Activated CD4-positive, alpha-beta memory T cell treated with anti-CD3 and anti-CD28 coated beads, Interleukin-2, amount 10 ng/mL, durations not matched to agents 7 days and 5 days (primary cell): ENCODE data around the gene CYP1B1. TPM values are rescaled to one million over a fixed set of nuclear protein-coding genes. Genes with fewer than 3 reads are reported as not detected.
"Not testable (repeated sequence)": the region's sequence is repeated elsewhere in the genome, so short reads cannot be mapped to it uniquely, and the experiment has no call there.

Experiments
- CTCF ChIA-PET: fragments of 350-600 bp; sonication (Branson Sonifier 250); formaldehyde crosslinking; loops from one replicate; lab custom pipeline; 2021; ENCODE audit warnings: antibody characterized with exemption, inconsistent platforms; lab: Charles Lee
- POLR2A ChIA-PET: fragments of 350-600 bp; sonication (Branson Sonifier 250); formaldehyde crosslinking; loops from one replicate; lab custom pipeline; 2021; ENCODE audit warnings: antibody characterized with exemption; lab: Charles Lee
- DNase-seq: peaks from one replicate; pipeline ENCODE4 v3.0.0-alpha.2; 2020
- H3K27ac Mint-ChIP-seq: one replicate; pipeline ENCODE4 v1.8.0; 2021; ENCODE audit warnings: mild to moderate bottlenecking, mixed read lengths
- H3K27me3 Mint-ChIP-seq: one replicate; pipeline ENCODE4 v1.8.0; 2021; ENCODE audit warnings: mixed read lengths
- H3K36me3 Mint-ChIP-seq: one replicate; pipeline ENCODE4 v1.8.0; 2021; ENCODE audit warnings: low read depth, mixed read lengths
- H3K4me1 Mint-ChIP-seq: one replicate; pipeline ENCODE4 v1.8.0; 2021; ENCODE audit warnings: mixed read lengths
- H3K4me3 Mint-ChIP-seq: one replicate; pipeline ENCODE4 v1.8.0; 2021; ENCODE audit warnings: mild to moderate bottlenecking, mixed read lengths
- H3K9me3 Mint-ChIP-seq: one replicate; pipeline ENCODE4 v1.8.0; 2021; ENCODE audit warnings: mixed read lengths
- total RNA-seq, 2 experiments: library from RNA; stranded (reverse); gene quantifications; one replicate each; pipeline ENCODE4 v1.2.3, GENCODE V29; 2021

The CYP1B1 gene
- total RNA-seq, 2 experiments from 2014 or later: 17.1 to 19.4 TPM

GRCh38 chr2:38097258-38097987 lies 21.5 kb upstream of the CYP1B1 start:
- Mint-ChIP-seq H3K9me3 (no peaks in the 10 kb centered on the region), H3K36me3 (peaks cover 3% of the 10 kb centered on the region), H3K4me3 (no peak overlapping the region), H3K4me1 (peaks cover 30% of the 10 kb centered on the region), H3K27me3 (peaks cover 61% of the 10 kb centered on the region), H3K27ac (no peak overlapping the region)
- DNase-seq: no peak
- POLR2A ChIA-PET: interaction anchor here (1.5 to 2.7 kb wide), 2 partner anchors 10 to 21 kb away, joined by 4 to 11 read pairs; partner anchors contain the start of gene CYP1B1
- CTCF ChIA-PET: interaction anchor here (1.7 kb wide), 1 partner anchor 18 kb away, joined by 4 read pairs; no protein-coding TSS in a partner anchor

- peaks cover 3% of the 10 kb centered on the region for H3K36me3 Mint-ChIP-seq
- CTCF ChIA-PET: interaction anchor here (0.8 to 1.0 kb wide), 2 partner anchors 16 to 19 kb away, joined by 3 to 4 read pairs; no protein-coding TSS in a partner anchor
- no peak overlapping the region for H3K27ac Mint-ChIP-seq
- POLR2A ChIA-PET: interaction anchor here (0.6 to 2.7 kb wide), 7 partner anchors 8 to 22 kb away, joined by 3 to 11 read pairs (median 4); partner anchors contain the start of gene CYP1B1
- peaks cover 30% of the 10 kb centered on the region for H3K4me1 Mint-ChIP-seq
- peaks cover 56% of the 10 kb centered on the region for H3K27me3 Mint-ChIP-seq
- no peak overlapping the region for H3K4me3 Mint-ChIP-seq
- DNase-seq: no peak
- no peaks in the 10 kb centered on the region for H3K9me3 Mint-ChIP-seq
These were observed 20.3 kb upstream of the CYP1B1 start for GRCh38 chr2:38095996-38096861.

GRCh38 chr2:38095079-38095995 lies 19.4 kb upstream of the CYP1B1 start:
- Mint-ChIP-seq H3K9me3 (no peaks in the 10 kb centered on the region), H3K27me3 (peaks cover 47% of the 10 kb centered on the region), H3K27ac (no peak overlapping the region), H3K4me1 (peaks cover 27% of the 10 kb centered on the region), H3K4me3 (no peak overlapping the region), H3K36me3 (no peaks in the 10 kb centered on the region)
- DNase-seq: no peak
- ChIA-PET CTCF (interaction anchor here (1.0 kb wide), 1 partner anchor 20 kb away, joined by 3 read pairs; no protein-coding TSS in a partner anchor), POLR2A (interaction anchor here (0.6 to 2.7 kb wide), 7 partner anchors 9 to 21 kb away, joined by 3 to 11 read pairs (median 4); partner anchors contain the start of gene CYP1B1)

GRCh38 chr2:38093527-38094165 lies 17.7 kb upstream of the CYP1B1 start:
- Mint-ChIP-seq H3K27ac (no peak overlapping the region), H3K36me3 (no peaks in the 10 kb centered on the region), H3K4me3 (no peak overlapping the region), H3K27me3 (peaks cover 40% of the 10 kb centered on the region), H3K4me1 (peaks cover 23% of the 10 kb centered on the region), H3K9me3 (no peaks in the 10 kb centered on the region)
- no peak for DNase-seq
- ChIA-PET POLR2A (no interaction called here), CTCF (no interaction called here)

GRCh38 chr2:38092196-38092902 lies 16.4 kb upstream of the CYP1B1 start:
- no peak overlapping the region for H3K4me3 Mint-ChIP-seq
- H3K9me3 Mint-ChIP-seq: no peaks in the 10 kb centered on the region
- DNase-seq: no peak
- CTCF ChIA-PET: interaction anchor here (0.6 to 1.2 kb wide), 3 partner anchors 16 to 370 kb away, joined by 3 to 6 read pairs (median 4); partner anchors contain the start of gene CYP1B1
- H3K4me1 Mint-ChIP-seq: peaks cover 11% of the 10 kb centered on the region
- H3K27ac Mint-ChIP-seq: no peak overlapping the region
- H3K27me3 Mint-ChIP-seq: peaks cover 33% of the 10 kb centered on the region
- no peaks in the 10 kb centered on the region for H3K36me3 Mint-ChIP-seq
- POLR2A ChIA-PET: interaction anchor here (0.9 to 1.1 kb wide), 2 partner anchors 13 to 15 kb away, joined by 3 to 5 read pairs; no protein-coding TSS in a partner anchor

- CTCF ChIA-PET: interaction anchor here (0.9 to 1.2 kb wide), 2 partner anchors 15 to 183 kb away, joined by 3 to 6 read pairs; partner anchors contain the start of gene CYP1B1
- Mint-ChIP-seq H3K36me3 (no peaks in the 10 kb centered on the region), H3K4me1 (peaks cover 11% of the 10 kb centered on the region), H3K27ac (no peak overlapping the region), H3K4me3 (no peak overlapping the region), H3K27me3 (peaks cover 34% of the 10 kb centered on the region), H3K9me3 (no peaks in the 10 kb centered on the region)
- no peak for DNase-seq
- POLR2A ChIA-PET: interaction anchor here (0.9 to 1.1 kb wide), 2 partner anchors 12 to 15 kb away, joined by 3 to 5 read pairs; no protein-coding TSS in a partner anchor
These were observed 15.8 kb upstream of the CYP1B1 start for GRCh38 chr2:38091760-38092159.

- no peak for DNase-seq
- Mint-ChIP-seq H3K4me1 (peaks cover 6% of the 10 kb centered on the region), H3K4me3 (no peak overlapping the region), H3K36me3 (peaks cover 2% of the 10 kb centered on the region), H3K27ac (no peak overlapping the region), H3K27me3 (peaks cover 33% of the 10 kb centered on the region), H3K9me3 (no peaks in the 10 kb centered on the region)
- CTCF ChIA-PET: no interaction called here
- POLR2A ChIA-PET: no interaction called here
These were observed 15.0 kb upstream of the CYP1B1 start for GRCh38 chr2:38090928-38091327.

GRCh38 chr2:38090212-38090611 lies 14.3 kb upstream of the CYP1B1 start:
- H3K9me3 Mint-ChIP-seq, H3K36me3 Mint-ChIP-seq, POLR2A ChIA-PET, CTCF ChIA-PET, DNase-seq, H3K27ac Mint-ChIP-seq, H3K4me3 Mint-ChIP-seq, H3K4me1 Mint-ChIP-seq: not testable (repeated sequence)
- H3K27me3 Mint-ChIP-seq: peaks cover 33% of the 10 kb centered on the region

- H3K4me3 Mint-ChIP-seq, DNase-seq, H3K9me3 Mint-ChIP-seq, H3K4me1 Mint-ChIP-seq, H3K36me3 Mint-ChIP-seq, CTCF ChIA-PET, H3K27ac Mint-ChIP-seq: not testable (repeated sequence)
- POLR2A ChIA-PET: interaction anchor here (0.6 to 1.0 kb wide), 2 partner anchors 10 to 579 kb away, joined by 3 to 4 read pairs; partner anchors contain the start of gene GALM
- H3K27me3 Mint-ChIP-seq: peaks cover 56% of the 10 kb centered on the region
These were observed 10.2 kb upstream of the CYP1B1 start for GRCh38 chr2:38085998-38086698.

GRCh38 chr2:38084556-38084955 lies 8.6 kb upstream of the CYP1B1 start:
- POLR2A ChIA-PET, CTCF ChIA-PET: not testable (repeated sequence)

GRCh38 chr2:38082727-38083126 lies 6.8 kb upstream of the CYP1B1 start:
- CTCF ChIA-PET, DNase-seq, POLR2A ChIA-PET, H3K4me3 Mint-ChIP-seq, H3K9me3 Mint-ChIP-seq, H3K36me3 Mint-ChIP-seq, H3K27ac Mint-ChIP-seq: not testable (repeated sequence)
- Mint-ChIP-seq H3K27me3 (peaks cover 62% of the 10 kb centered on the region), H3K4me1 (peaks cover 18% of the 10 kb centered on the region)

More at GRCh38 chr2:38084556-38084955, 8.6 kb upstream of the CYP1B1 start:
- not testable (repeated sequence) for H3K4me3 Mint-ChIP-seq, H3K36me3 Mint-ChIP-seq, H3K9me3 Mint-ChIP-seq, H3K4me1 Mint-ChIP-seq, H3K27ac Mint-ChIP-seq, DNase-seq
- H3K27me3 Mint-ChIP-seq: peaks cover 65% of the 10 kb centered on the region
